Fibroblast of lung (primary cell): Measurements from ENCODE around the gene RIT2. TPM values are rescaled to one million over a fixed set of nuclear protein-coding genes. Genes with fewer than 3 reads are reported as not detected.

Experiments used
- DNase-seq, 2 donors: peaks; one replicate each; pipeline versions ENCODE4 v3.0.0 to v3.0.0-alpha.2; 2010; ENCODE audit warnings: low read depth in 2 of 2
- H2AFZ ChIP-seq: 2 replicates; pipeline ENCODE4 v1.5.1; 2012; ENCODE audit warnings: low read length, control low read depth, inconsistent platforms
- H3K27ac ChIP-seq: 2 replicates; pipeline ENCODE4 v1.5.1; 2011; ENCODE audit warnings: low read length, control low read depth; ENCODE audit not compliant: insufficient read depth
- H3K27me3 ChIP-seq: 2 replicates; pipeline ENCODE4 v1.5.1; 2011; ENCODE audit warnings: mild to moderate bottlenecking, low read length; ENCODE audit not compliant: control insufficient read depth, insufficient read depth
- H3K36me3 ChIP-seq: 2 replicates; pipeline ENCODE4 v1.5.1; 2011; ENCODE audit warnings: low read length; ENCODE audit not compliant: control insufficient read depth, insufficient read depth
- H3K4me1 ChIP-seq: 2 replicates; pipeline ENCODE4 v1.5.1; 2011; ENCODE audit warnings: low read length; ENCODE audit not compliant: control insufficient read depth, insufficient read depth; ENCODE audit errors: extremely low read depth
- H3K4me2 ChIP-seq: 2 replicates; pipeline ENCODE4 v1.5.1; 2011; ENCODE audit warnings: low read length, control low read depth; ENCODE audit not compliant: insufficient read depth; ENCODE audit errors: extremely low read depth
- H3K4me3 ChIP-seq, 4 experiments: fragments of 200-600 bp in 1 of 4; sonication (generic) in 1 of 4; replicated peaks in 1 of 4; 2 replicates each; pipeline ENCODE4 v1.5.1; 2011 to 2016; ENCODE audit warnings: low read length in 4 of 4, low read depth in 3 of 4, mild to moderate bottlenecking in 3 of 4, control low read depth in 2 of 4, inconsistent platforms in 1 of 4, mixed read lengths in 1 of 4; ENCODE audit not compliant: insufficient read depth in 1 of 4; ENCODE audit errors: control extremely low read depth in 1 of 4
- H3K79me2 ChIP-seq: 2 replicates; pipeline ENCODE4 v1.5.1; 2012; ENCODE audit warnings: mild to moderate bottlenecking, low read length, inconsistent platforms; ENCODE audit not compliant: control insufficient read depth, insufficient read depth
- H3K9ac ChIP-seq: 2 replicates; pipeline ENCODE4 v1.5.1; 2011; ENCODE audit warnings: mild to moderate bottlenecking, low read length, control low read depth; ENCODE audit not compliant: insufficient read depth
- H3K9me3 ChIP-seq: 2 replicates; pipeline ENCODE4 v1.5.1; 2012; ENCODE audit warnings: low read depth, low read length; ENCODE audit not compliant: control insufficient read depth, insufficient read depth
- H4K20me1 ChIP-seq: 2 replicates; pipeline ENCODE4 v1.5.1; 2011; ENCODE audit warnings: low read length; ENCODE audit not compliant: control insufficient read depth, insufficient read depth; ENCODE audit errors: extremely low read depth
- CTCF ChIP-seq, 2 donors: IDR thresholded peaks in 1 of 2; conservative IDR thresholded peaks in 1 of 2; 1 replicate in 1 of 2; 2 replicates in 1 of 2; pipeline ENCODE4 v1.5.1; 2011 to 2012; ENCODE audit warnings: low read length in 2 of 2, control low read depth in 1 of 2, inconsistent platforms in 1 of 2, low read depth in 1 of 2, mild to moderate bottlenecking in 1 of 2
- EZH2 ChIP-seq: IDR thresholded peaks from 2 replicates; pipeline ENCODE4 v1.5.1; 2012; ENCODE audit warnings: low read length, control low read depth, mild to moderate bottlenecking; ENCODE audit errors: missing control alignments
- polyA plus RNA-seq, 2 donors: library from polyadenylated mRNA; depleted of rRNA in 1 of 2; stranded (reverse) in 1 of 2; unstranded in 1 of 2; fragments of >200 nt; gene quantifications; 2 replicates each; pipeline ENCODE4 v1.2.1, GENCODE V29; 2011 to 2012; ENCODE audit warnings: missing spikeins in 1 of 2
- total RNA-seq: library from RNA; depleted of rRNA; stranded (reverse); fragments of >200 nt; gene quantifications from 2 replicates; pipeline ENCODE4 v1.2.1, GENCODE V29; 2014

RIT2 gene
- total and polyA plus RNA-seq, 2 donors (not counting 1 experiment from before 2014, with no cell fraction given), result not detected

GRCh38 chr18:42813570-42813969 is 301.9 kb downstream of the RIT2 start:
- Histone ChIP-seq H4K20me1 (no peaks in the 10 kb centered on the region), H3K4me1 (no peaks in the 10 kb centered on the region), H3K4me2 (no peak overlapping the region), H3K36me3 (no peaks in the 10 kb centered on the region), H3K27me3 (no peaks in the 10 kb centered on the region), H3K9me3 (no peaks in the 10 kb centered on the region), H2AFZ (no peak overlapping the region), H3K27ac (no peak overlapping the region), H3K4me3 (no peak overlapping the region), H3K9ac (no peak overlapping the region), H3K79me2 (no peaks in the 10 kb centered on the region)
- no peak for DNase-seq
- TF ChIP-seq CTCF (conservative IDR thresholded peaks at IDR 0.05 in 1 of 2, IDR thresholded peaks at IDR 0.05 in 1 of 2; ENCODE audit: low read depth in 1 of 2, low read length in 2 of 2), result no peak
- no peak for TF ChIP-seq EZH2

GRCh38 chr18:42807887-42808286 is 307.6 kb downstream of the RIT2 start:
- H3K9ac ChIP-seq, result no peak overlapping the region
- TF ChIP-seq EZH2 (no peak), CTCF (conservative IDR thresholded peaks at IDR 0.05 in 1 of 2, IDR thresholded peaks at IDR 0.05 in 1 of 2; ENCODE audit: low read depth in 1 of 2, low read length in 2 of 2) (no peak)

GRCh38 chr18:42801706-42802105 is 313.8 kb downstream of the RIT2 start:
- H3K4me3 ChIP-seq, result no peak overlapping the region
- no peaks in the 10 kb centered on the region for H3K27me3 ChIP-seq
- H3K27ac ChIP-seq, result no peak overlapping the region
- no peak overlapping the region for H3K4me2 ChIP-seq
- H4K20me1 ChIP-seq, result no peaks in the 10 kb centered on the region
- TF ChIP-seq CTCF (conservative IDR thresholded peaks at IDR 0.05 in 1 of 2, IDR thresholded peaks at IDR 0.05 in 1 of 2; ENCODE audit: low read depth in 1 of 2, low read length in 2 of 2) (no peak), EZH2 (no peak)
- no peaks in the 10 kb centered on the region for H3K79me2 ChIP-seq
- H3K4me1 ChIP-seq, result no peaks in the 10 kb centered on the region
- no peak overlapping the region for H2AFZ ChIP-seq
- H3K9me3 ChIP-seq, result no peaks in the 10 kb centered on the region
- H3K36me3 ChIP-seq, result no peaks in the 10 kb centered on the region
- no peak overlapping the region for H3K9ac ChIP-seq
- peak; percentile 18 to 59 for DNase-seq

More at GRCh38 chr18:42807887-42808286, 307.6 kb downstream of the RIT2 start:
- Histone ChIP-seq H3K27me3 (no peaks in the 10 kb centered on the region), H3K4me1 (no peaks in the 10 kb centered on the region), H3K9me3 (no peaks in the 10 kb centered on the region), H3K27ac (no peak overlapping the region), H3K79me2 (no peaks in the 10 kb centered on the region), H3K36me3 (no peaks in the 10 kb centered on the region), H2AFZ (no peak overlapping the region), H3K4me2 (no peak overlapping the region), H3K4me3 (no peak overlapping the region), H4K20me1 (no peaks in the 10 kb centered on the region)
- peak in 1 of 2 donors; percentile 23 for DNase-seq
